Measurements from ENCODE around the gene HYAL1.

DNA sequence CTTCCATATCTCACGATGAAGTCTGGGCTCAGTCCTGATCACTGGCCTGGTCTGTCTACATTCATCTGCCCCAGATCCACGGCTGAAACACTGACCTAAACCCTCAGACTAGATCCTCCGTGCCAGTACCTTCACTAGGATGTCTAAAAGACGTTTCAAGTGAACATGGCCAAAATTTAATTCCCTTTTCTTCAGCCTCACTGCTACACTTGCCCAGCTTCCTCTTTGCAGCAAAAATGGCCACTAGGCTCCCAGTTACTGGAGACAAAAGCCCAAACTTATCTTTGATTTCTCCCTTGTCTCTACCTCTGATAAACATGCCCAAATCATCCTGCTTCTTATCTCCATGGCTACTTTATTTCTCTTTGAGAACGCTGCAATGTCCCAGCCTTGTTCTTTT lies 35.6 kb upstream of the HYAL1 start:
- TF ChIP-seq EZH2 (IDR thresholded peaks at IDR 0.05; ENCODE audit: insufficient read depth, poor library complexity, severe bottlenecking) = no peak
- no peak for TF ChIP-seq EZH2phosphoT487 (IDR thresholded peaks at IDR 0.05; ENCODE audit: insufficient read depth, low read depth)

Data from GM23248 (cell line).